Stimulated activated CD4-positive, alpha-beta T cell treated with anti-CD3 and anti-CD28 coated beads, Interleukin-15, amount 100 ng/mL, for 1 hour (primary cell): ENCODE data around the gene TTI1.

Experiments used
- DNase-seq, 2 donors: peaks; one replicate each; pipeline ENCODE4 v3.0.0-alpha.2; 2020; ENCODE audit warnings: low read depth in 1 of 2, low spot score in 1 of 2

TTI1 gene

DNA sequence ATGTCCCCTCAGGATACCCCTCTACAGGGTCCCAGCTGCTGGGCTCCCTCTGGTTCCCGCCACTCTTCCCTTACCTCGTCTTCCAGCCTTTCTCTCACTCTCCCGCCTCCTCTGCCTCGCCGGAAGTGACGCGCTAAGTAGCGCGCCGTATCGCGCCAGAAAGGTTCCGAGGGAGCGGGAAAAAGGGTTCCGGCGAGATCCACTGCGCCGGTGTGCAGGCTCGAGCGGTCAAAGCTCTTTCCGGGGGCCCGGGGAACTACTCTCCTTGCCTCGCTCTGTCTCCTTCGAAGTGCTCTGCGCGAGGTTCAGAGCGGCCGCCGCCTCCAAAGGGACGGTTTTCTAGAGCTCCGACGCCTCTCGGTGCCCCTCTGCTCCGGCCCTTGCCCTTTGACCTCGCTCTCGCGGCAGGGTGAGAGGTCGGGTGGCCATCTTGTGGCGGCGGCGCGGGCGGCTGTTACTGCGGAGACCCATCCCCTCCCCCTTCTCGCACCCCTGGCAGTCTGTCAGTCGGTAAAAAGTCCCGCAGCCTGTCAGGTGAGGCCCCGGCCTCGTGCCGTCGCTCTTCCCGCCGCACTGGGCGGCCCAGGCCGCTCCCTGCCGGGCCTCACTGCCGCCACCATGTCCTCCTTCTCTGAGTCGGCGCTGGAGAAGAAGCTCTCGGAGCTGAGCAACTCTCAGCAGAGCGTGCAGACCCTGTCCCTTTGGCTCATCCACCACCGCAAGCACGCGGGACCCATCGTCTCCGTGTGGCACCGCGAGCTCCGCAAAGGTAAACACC lies at the start of gene TTI1, which contains the start of gene RPRD1B:
TSS of gene TTI1 (minus strand) at position 127 of the 778 bp plus-strand sequence. CDS start 19,640 bp downstream, outside the sequence.
TSS of gene RPRD1B (plus strand) at position 417 of the 778 bp plus-strand sequence. CDS start at position 619, 202 bp downstream.
- peak; percentile 66 to 77 for DNase-seq

- no peak for DNase-seq
These were observed 49.6 kb upstream of the TTI1 start for GRCh38 chr20:38082894-38083293.

DNA sequence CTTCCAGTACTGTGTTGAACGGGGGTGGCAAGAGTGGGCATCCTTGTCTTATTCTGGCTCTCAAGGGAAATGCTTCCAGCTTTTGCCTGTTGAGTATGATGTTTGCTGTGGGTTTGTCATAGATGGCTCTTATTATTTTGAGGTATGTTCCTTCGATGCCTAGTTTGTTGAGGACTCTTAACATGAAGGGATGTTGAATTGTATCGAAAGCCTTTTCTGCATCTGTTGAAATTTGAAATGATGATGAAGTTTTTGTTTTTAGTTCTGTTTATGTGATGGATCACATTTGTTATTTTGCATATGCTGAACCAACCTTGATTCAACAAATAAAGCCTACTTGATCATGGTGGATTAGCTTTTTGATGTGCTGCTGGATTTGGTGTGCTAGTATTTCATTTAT lies 48.3 kb upstream of the TTI1 start:
- DNase-seq = no peak

DNA sequence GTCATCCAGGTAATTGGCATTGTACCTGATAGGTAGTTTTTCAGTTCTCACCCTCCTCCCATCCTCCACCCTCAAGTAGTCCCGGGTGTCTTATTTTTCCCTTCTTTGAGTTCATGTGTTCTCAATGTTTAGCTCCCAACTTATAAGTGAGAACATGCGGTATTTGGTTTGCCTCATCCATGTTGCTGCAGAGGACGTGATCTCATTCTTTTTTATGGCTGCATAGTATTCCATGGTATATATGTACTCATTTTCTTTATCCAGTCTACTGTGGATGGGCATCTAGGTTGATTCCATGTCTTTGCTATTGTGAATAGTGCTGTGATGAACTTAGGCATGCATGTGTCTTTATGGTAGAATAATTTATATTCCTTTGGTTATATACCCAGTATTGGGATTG lies 46.1 kb upstream of the TTI1 start:
- no peak for DNase-seq

- DNase-seq = no peak
These were observed 44.8 kb upstream of the TTI1 start for GRCh38 chr20:38078084-38078483.

DNA sequence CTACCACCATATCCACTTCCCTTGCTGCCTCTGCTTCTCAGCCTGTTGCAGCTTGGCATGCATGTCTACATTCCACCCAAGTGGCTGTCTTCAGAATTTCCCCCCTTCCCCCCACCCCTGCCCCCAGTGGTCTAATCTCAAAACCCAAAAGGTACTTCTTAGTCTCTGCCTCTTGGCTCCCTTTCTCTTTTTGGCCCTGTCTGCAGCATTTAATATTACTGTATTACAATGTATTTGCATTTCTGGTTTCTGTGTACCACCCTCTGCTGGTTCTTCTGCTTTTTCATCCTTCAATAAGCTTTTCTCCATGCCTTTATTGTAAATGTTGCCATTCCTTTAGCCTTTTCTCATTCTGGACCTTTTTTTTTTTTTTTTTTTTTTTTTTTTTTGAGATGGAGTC lies 43.3 kb upstream of the TTI1 start:
- no peak for DNase-seq

DNA sequence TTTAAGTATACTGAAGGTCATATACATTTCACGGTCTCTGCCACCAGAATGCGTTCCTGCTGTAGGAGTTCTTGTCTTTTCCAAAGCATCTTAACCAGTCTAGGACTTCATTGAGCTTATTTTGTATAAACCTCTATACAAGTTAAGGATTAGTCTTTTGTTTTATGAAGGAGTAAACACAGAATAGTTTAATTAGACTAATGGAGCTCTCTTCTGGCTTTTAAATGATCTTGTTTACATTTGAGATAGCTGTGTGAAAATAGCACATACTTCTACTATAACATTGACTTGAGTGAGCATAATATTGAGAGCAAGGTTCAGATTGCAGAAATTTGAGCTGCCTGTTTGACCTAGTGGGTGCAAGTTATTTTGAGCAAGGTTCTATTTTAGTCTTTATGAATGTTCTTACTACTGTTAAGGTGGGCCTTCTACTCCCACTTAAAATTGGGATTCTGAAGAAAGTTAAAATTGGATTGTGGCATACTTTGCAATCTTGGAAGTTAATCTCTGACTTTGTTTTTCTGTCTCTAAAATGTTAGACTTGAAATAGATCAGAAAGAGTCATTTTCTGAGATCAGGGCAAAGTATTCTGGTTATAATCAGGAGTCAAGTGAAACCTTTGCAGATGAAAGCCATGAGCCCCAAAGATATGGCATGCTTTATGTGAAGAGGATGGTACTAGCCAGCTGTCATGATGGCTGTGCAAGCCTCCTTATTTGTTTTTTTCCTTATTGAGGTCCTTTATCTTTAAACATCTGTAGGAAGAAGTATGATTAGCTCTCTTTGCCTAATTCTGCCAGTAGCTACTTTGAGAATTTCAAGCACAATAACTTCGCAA lies 42.1 kb upstream of the TTI1 start:
- no peak for DNase-seq

DNA sequence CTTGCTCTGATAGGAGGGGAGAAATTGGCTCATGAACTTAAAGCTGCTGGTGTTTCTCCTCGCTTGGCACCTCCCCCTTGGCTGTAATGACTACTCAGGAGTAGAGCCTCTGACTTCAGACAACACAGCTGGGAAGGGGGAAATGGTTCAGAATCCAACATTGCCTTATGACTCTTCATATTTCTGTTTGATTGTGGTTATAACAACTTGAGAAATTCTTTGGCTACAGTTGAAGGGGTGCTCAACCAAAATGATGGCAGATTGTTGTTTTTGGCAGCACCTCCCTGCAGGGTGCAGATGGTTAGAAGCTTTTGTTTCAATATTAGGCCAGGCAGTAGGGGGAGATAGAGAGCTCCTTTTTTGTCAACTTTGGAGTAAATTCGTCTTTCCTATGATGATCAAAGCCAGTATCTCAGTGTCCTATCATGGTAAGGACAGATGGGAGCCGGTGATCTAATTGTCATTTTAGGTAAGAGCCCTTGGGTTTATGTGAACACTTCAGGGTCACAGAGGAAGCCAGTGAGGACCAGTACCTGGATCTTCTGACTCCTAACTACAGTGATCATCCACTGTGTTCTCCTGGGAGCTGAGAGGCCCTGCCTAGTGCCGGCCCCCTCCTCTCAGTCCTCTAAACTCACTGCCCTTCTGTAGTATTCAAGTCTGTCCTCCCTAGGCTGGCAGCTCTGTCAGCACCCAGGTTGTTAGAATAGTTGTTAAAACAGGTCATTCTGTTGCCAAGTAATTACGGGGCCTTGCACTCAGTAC lies 40.2 kb upstream of the TTI1 start:
- DNase-seq = no peak

DNA sequence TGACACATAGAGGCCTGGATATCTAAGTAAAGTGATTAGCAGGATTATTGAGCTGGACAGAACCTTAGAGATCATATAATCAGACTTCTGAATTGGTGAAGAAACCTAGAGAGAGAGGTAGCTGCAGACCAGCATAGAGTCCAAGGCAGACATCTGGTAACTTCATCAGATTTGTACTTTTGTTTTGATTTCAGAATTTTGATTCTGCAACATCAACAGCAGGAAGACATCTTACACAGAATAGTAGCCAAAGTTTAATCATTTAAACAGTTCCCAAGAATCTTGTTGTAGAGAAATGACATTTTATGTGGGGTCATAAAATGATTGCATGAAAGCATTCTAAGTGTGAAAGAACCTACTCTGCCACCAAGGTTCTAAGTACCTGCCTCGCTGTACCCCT lies 39.6 kb upstream of the TTI1 start:
- no peak for DNase-seq

DNA sequence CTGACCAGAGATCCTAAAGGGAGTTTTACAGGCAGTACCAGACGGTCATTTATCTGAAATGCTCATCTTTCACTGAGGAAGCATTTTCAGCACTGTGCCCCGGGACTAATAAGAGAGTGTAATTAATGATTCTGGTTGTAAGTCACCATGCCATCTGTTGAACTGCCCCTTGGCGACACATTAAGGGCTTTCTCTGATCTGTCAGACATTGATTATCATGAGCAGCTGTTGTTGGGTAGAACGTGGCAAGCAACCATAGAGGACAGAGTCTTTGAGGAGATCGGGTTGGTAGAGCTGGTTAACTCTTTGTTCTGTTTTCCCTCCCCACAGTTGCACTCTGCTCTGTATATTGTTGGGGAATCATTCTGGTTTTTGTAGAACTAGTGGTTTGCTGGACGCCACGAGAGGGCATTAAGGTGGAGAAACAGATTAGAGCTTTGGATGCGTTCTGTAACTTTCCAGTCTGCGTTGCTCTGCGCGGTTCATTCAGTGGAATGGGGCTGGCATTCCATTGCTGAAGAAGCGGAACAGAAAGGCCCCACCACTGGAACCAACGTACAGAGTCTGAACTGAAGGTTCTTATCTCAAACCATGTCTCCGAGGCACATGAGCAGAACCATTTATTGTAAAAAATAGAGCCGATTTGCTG lies 34.6 kb upstream of the TTI1 start:
- DNase-seq = no peak

DNA sequence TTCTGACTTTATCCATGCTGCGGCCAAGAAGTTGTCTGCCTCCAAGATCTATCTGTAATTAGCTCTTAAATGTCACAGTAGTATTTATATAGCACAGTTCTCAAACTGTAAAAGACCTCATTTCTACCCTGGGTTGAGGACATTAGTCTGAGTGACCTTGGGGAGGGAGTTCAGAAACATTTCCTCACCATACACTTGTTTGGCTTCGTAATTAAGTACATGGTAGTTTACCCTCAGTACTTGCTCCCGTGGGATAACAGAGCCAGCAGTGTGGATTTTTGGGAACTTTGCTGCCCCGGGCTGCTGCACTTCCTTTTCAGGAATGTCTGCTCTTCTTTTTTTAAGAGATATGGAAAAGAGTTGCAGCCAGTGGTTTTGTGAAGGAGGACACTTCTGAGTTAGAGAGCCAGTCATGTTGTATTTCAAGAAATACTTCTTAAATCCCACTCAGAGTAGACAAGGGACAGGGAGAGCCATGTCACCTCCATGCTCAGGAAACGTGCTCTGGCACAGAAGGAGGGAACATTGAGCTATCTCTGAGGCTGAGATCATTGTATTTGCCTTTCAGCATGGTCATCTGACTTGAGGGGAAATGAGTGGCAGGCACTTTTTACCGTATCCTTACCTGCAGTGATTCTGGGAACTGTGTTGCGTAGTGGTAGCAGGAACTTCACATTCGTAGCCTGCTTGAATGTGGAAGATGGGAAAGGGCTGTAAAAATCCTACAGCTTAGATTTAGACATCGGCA lies 33.9 kb upstream of the TTI1 start:
- no peak for DNase-seq

DNA sequence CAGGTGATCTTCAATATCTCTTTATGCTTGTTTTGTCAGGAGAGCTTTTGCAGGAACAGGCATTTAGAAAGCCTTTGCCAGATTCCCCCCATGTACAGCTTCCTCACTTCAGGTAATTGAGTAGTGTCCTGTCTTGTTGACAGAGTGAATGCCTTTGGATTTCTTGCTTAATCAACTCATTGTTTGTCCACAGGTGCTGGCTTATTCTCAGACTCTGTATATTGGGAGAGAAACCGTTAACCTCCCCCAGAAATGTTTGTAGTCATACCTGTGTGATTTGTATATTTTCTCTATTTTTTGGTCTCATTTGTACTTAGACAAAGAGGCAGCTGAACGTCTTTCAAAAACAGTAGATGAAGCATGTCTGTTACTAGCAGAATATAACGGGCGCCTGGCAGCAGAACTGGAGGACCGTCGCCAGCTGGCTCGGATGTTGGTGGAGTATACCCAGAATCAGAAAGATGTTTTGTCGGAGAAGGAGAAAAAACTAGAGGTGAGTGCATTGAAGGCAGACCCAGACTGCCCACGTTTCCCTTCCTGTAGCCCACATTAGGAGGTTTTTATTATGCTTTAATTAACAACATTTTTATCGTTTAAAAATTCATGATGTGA lies 32.6 kb upstream of the TTI1 start:
- no peak for DNase-seq

GRCh38 chr20:38063911-38064530 lies 30.8 kb upstream of the TTI1 start:
- DNase-seq = no peak

DNA sequence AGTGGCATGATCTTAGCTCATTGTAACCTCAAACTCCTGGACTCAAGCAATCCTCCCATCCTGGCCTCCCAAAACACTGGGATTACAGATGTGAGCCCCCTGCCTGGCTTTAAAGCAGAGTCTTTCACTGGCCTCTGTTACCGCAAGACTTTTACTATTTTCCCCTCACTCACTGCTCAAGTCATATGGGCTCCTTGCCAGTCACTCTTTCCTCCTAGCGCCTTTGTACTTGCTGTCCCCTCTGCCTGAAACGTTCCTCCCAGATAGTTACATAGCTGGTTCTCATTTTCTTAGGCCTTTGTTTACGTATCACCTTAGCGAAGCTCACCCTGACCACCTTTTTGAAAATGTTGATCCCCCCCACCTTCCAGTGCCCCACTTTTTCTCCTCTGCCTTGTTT lies 29.6 kb upstream of the TTI1 start:
- no peak for DNase-seq

DNA sequence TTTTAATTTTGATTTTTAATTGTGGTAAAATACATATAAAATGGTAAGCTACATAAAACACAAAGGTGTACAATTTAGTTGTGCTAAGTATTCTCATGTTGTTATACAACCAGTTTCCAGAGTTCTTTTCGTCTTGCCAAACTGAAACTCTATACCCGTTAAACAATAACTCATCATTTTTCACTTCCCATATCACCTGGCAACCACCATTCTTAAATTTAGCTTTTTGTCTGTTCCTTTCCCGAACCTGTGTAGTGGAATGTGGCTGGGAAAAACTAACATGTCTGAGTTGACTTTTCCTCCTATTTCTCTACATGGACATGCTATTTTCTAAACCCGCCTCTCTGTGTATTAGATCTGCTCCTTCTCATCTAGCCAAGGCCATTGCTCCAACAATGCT lies 27.9 kb upstream of the TTI1 start:
- no peak for DNase-seq

GRCh38 chr20:38060536-38060935 lies 27.3 kb upstream of the TTI1 start:
- DNase-seq = no peak

- no peak for DNase-seq
These were observed 26.6 kb upstream of the TTI1 start for GRCh38 chr20:38059832-38060231.

DNA sequence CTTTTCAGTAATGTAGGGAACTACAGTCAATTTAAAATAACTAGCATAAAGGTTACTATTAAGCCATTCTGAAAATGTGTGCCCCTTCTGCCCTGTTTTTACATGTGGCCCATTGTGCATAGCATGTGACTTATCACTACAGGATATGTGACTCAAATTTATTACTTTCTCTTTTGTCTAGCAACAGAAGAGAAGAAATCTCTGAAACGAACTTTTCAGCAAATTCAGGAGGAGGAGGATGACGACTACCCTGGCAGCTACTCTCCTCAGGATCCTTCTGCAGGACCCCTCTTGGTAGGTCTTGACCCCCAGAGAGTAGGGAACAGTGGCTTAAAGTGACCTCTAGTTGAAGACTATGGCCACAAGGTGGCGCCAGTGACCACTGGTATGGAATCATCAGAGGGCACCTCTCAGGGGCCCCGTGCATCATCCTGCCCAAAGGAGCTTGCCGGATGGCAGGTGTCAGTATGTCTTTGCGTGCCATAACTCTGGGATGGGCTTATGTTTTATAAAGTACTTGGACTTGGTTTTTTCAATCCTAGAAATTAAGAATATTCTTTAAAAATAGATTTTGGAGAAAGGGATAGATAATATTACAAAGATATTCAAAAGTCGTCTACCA lies 24.2 kb upstream of the TTI1 start:
- DNase-seq = peak; percentile 41 to 44

GRCh38 chr20:38055848-38056247 lies 22.6 kb upstream of the TTI1 start:
- no peak for DNase-seq
